ENCODE measurements around the gene ICAM3. TPM values are rescaled to one million over a fixed set of nuclear protein-coding genes. Genes with fewer than 3 reads are reported as not detected.

Gene ICAM3
- total and polyA plus RNA-seq, 10 of the 15 experiments (the other 5 are each of a cell fraction or from before 2014, with no cell fraction given), result 5.5 to 152 (median 90.7) TPM

- 0 out of 2 replicates have a peak, but pooled peaks have one; percentile 36 for TF ChIP-seq RBBP5 (conservative IDR thresholded peaks at IDR 0.05)
- peak; percentile 97 for TF ChIP-seq JUND (IDR thresholded peaks at IDR 0.05; ENCODE audit: low read depth, low read length)
- TF ChIP-seq IKZF1 (conservative IDR thresholded peaks at IDR 0.05), result peak; percentile 72
- TF ChIP-seq NR2F1 (conservative IDR thresholded peaks at IDR 0.05), result peak; percentile 39; the same call in 1 of the 2 replicates
- TF ChIP-seq RAD21 (IDR thresholded peaks at IDR 0.05; ENCODE audit: insufficient read depth, low read depth, low read length), result no peak
- peak; percentile 95 for TF ChIP-seq POLR2AphosphoS2 (IDR thresholded peaks at IDR 0.05; ENCODE audit: low read depth, low read length)
- peak; percentile 10 to 28; a peak in 1 of 4 replicates for TF ChIP-seq EP300 (IDR thresholded peaks at IDR 0.05; ENCODE audit: borderline replicate concordance in 1 of 2, control insufficient read depth in 1 of 2, low read depth in 2 of 2, low read length in 2 of 2)
- 0 out of 2 replicates have a peak, but pooled peaks have one; percentile 54 for TF ChIP-seq HDGF (IDR thresholded peaks at IDR 0.05)
- peak; percentile 82; the same call in 1 of the 2 replicates for TF ChIP-seq ASH2L (IDR thresholded peaks at IDR 0.05; ENCODE audit: borderline replicate concordance, low read depth)
- peak; percentile 46 for TF ChIP-seq MXI1 (IDR thresholded peaks at IDR 0.05; ENCODE audit: low read depth, low read length)
- TF ChIP-seq NFYB (IDR thresholded peaks at IDR 0.05; ENCODE audit: insufficient read depth, low read depth, low read length), result peak; percentile 81
- TF ChIP-seq ZBTB40 (IDR thresholded peaks at IDR 0.05; ENCODE audit: borderline replicate concordance), result peak; percentile 51; the same call in 1 of the 2 replicates
- peak; percentile 68 for TF ChIP-seq E2F4 (IDR thresholded peaks at IDR 0.05; ENCODE audit: low read depth, low read length)
- no peak for TF ChIP-seq PRDM15 (CRISPR knock-in tag; IDR thresholded peaks at IDR 0.05)
- peak; percentile 89 for TF ChIP-seq MEF2B (IDR thresholded peaks at IDR 0.05; ENCODE audit: partially characterized antibody, poor library complexity, severe bottlenecking)
- peak; percentile 83; the same call in 1 of the 2 replicates for TF ChIP-seq RB1 (IDR thresholded peaks at IDR 0.05; ENCODE audit: borderline replicate concordance)
- TF ChIP-seq RFX5 (IDR thresholded peaks at IDR 0.05; ENCODE audit: low read depth, low read length), result no peak
- peak; percentile 97 for TF ChIP-seq CHD1 (IDR thresholded peaks at IDR 0.05; ENCODE audit: low read depth, low read length)
- TF ChIP-seq YY1 (IDR thresholded peaks at IDR 0.05; ENCODE audit: low read depth, low read length), result peak; percentile 97
- TF ChIP-seq ZNF24 (IDR thresholded peaks at IDR 0.05), result no peak
These were observed 6.3 kb downstream of the ICAM3 start, which contains the start of gene RAVER1 (continued) for GRCh38 chr19:10332965-10333757.
